Neural crest cell (in vitro differentiated cells): ENCODE results near the gene DDX39B. TPM values are rescaled to one million over a fixed set of nuclear protein-coding genes. Genes with fewer than 3 reads are reported as not detected.

Source experiments
- DNase-seq: peaks from one replicate; pipeline ENCODE4 v3.0.0; 2021; ENCODE audit warnings: low read depth, mixed read lengths, low spot score
- H3K27ac Mint-ChIP-seq: one replicate; pipeline ENCODE4 v1.8.0; 2021; ENCODE audit warnings: mild to moderate bottlenecking, mixed read lengths; ENCODE audit not compliant: unreplicated experiment
- H3K27me3 Mint-ChIP-seq: 2 replicates; pipeline ENCODE4 v1.8.0; 2021; ENCODE audit warnings: low read depth, mild to moderate bottlenecking, mixed read lengths
- H3K36me3 Mint-ChIP-seq: 2 replicates; pipeline ENCODE4 v1.8.0; 2021; ENCODE audit warnings: low read depth, mild to moderate bottlenecking, mixed read lengths
- H3K4me1 Mint-ChIP-seq: 2 replicates; pipeline ENCODE4 v1.8.0; 2021; ENCODE audit warnings: mixed read lengths
- H3K4me3 Mint-ChIP-seq: one replicate; pipeline ENCODE4 v1.8.0; 2021; ENCODE audit warnings: mild to moderate bottlenecking, mixed read lengths
- H3K9me3 Mint-ChIP-seq: 2 replicates; pipeline ENCODE4 v1.8.0; 2021; ENCODE audit warnings: mixed read lengths
- CTCF ChIP-seq: fragments of 200-600 bp; sonication (generic); conservative IDR thresholded peaks from 2 replicates; pipeline ENCODE4 v1.5.0; 2021; ENCODE audit warnings: antibody characterized with exemption, mild to moderate bottlenecking
- total RNA-seq: library from RNA; stranded (reverse); gene quantifications from 2 replicates; pipeline ENCODE4 v1.2.1, GENCODE V29; 2021

Gene DDX39B
- total RNA-seq, 1 donor from 2014 or later: 881 TPM

- Mint-ChIP-seq H3K4me3 (peak overlapping the region; percentile 87), H3K27ac (peak overlapping the region; percentile 91), H3K36me3 (no peaks in the 10 kb centered on the region), H3K9me3 (no peaks in the 10 kb centered on the region), H3K27me3 (no peaks in the 10 kb centered on the region), H3K4me1 (peaks cover 40% of the 10 kb centered on the region)
- no peak for TF ChIP-seq CTCF
- no peak for DNase-seq
Measured at GRCh38 chr6:31547727-31548543, 6.1 kb upstream of the DDX39B start.

- peak; percentile 7 for TF ChIP-seq CTCF
- peak; percentile 79 for DNase-seq
- H3K4me3 Mint-ChIP-seq: peak within 1 kb of the TSS; percentile 87
- H3K27me3 Mint-ChIP-seq: no peaks in the 10 kb centered on the region
- no peaks in the 10 kb centered on the region for H3K36me3 Mint-ChIP-seq
- peak within 1 kb of the TSS; percentile 91 for H3K27ac Mint-ChIP-seq
- no peaks in the 10 kb centered on the region for H3K9me3 Mint-ChIP-seq
- H3K4me1 Mint-ChIP-seq: peaks cover 46% of the 10 kb centered on the region
Measured at GRCh38 chr6:31546958-31547726, 5.3 kb upstream of the DDX39B start, which contains the start of gene NFKBIL1. NFKBIL1 (plus strand) TSS chr6:31547608; CDS start chr6:31547695, 87 bp downstream.

GRCh38 chr6:31546339-31546957 is 4.6 kb upstream of the DDX39B start, which contains the start of gene ATP6V1G2:
ATP6V1G2 (minus strand) TSS chr6:31546608; CDS start chr6:31546559, 49 bp downstream.
- Mint-ChIP-seq H3K27me3 (no peaks in the 10 kb centered on the region), H3K36me3 (peaks cover under 1% of the 10 kb centered on the region), H3K4me1 (peaks cover 52% of the 10 kb centered on the region), H3K9me3 (no peaks in the 10 kb centered on the region), H3K4me3 (peak within 1 kb of the TSS; percentile 87), H3K27ac (peak within 1 kb of the TSS; percentile 91)
- peak; percentile 89 for DNase-seq
- peak; percentile 96 for TF ChIP-seq CTCF

- Mint-ChIP-seq H3K9me3 (no peaks in the 10 kb centered on the region), H3K4me3 (peak overlapping the region; percentile 87), H3K36me3 (peaks cover 10% of the 10 kb centered on the region), H3K4me1 (peaks cover 60% of the 10 kb centered on the region), H3K27ac (no peak overlapping the region), H3K27me3 (no peaks in the 10 kb centered on the region)
- no peak for DNase-seq
- TF ChIP-seq CTCF: no peak
Measured at GRCh38 chr6:31545291-31545690, 3.5 kb upstream of the DDX39B start.

GRCh38 chr6:31544676-31545075 is 2.9 kb upstream of the DDX39B start:
- peaks cover 66% of the 10 kb centered on the region for H3K4me1 Mint-ChIP-seq
- DNase-seq: no peak
- H3K9me3 Mint-ChIP-seq: no peaks in the 10 kb centered on the region
- H3K27ac Mint-ChIP-seq: no peak overlapping the region
- peak overlapping the region; percentile 78 for H3K4me3 Mint-ChIP-seq
- no peak for TF ChIP-seq CTCF
- H3K36me3 Mint-ChIP-seq: peaks cover 15% of the 10 kb centered on the region
- H3K27me3 Mint-ChIP-seq: no peaks in the 10 kb centered on the region
